Fibroblast of lung (primary cell): ENCODE results near the gene TOM1.

Source experiments
- CTCF ChIP-seq, 2 donors: IDR thresholded peaks in 1 of 2; conservative IDR thresholded peaks in 1 of 2; 1 replicate in 1 of 2; 2 replicates in 1 of 2; pipeline ENCODE4 v1.5.1; 2011 to 2012; ENCODE audit warnings: low read length in 2 of 2, control low read depth in 1 of 2, inconsistent platforms in 1 of 2, low read depth in 1 of 2, mild to moderate bottlenecking in 1 of 2
- EZH2 ChIP-seq: IDR thresholded peaks from 2 replicates; pipeline ENCODE4 v1.5.1; 2012; ENCODE audit warnings: low read length, control low read depth, mild to moderate bottlenecking; ENCODE audit errors: missing control alignments

GRCh38 chr22:35274154-35274871 lies 25.4 kb upstream of the TOM1 start:
- TF ChIP-seq CTCF (conservative IDR thresholded peaks at IDR 0.05 in 1 of 2, IDR thresholded peaks at IDR 0.05 in 1 of 2; ENCODE audit: low read depth in 1 of 2, low read length in 2 of 2): no peak
- TF ChIP-seq EZH2: no peak
